Fibroblast of skin of right biceps (primary cell): ENCODE results near the gene COPS2.

Experiments used
- DNase-seq: peaks from one replicate; pipeline ENCODE4 v3.0.0-alpha.2; 2013

Gene COPS2

DNA sequence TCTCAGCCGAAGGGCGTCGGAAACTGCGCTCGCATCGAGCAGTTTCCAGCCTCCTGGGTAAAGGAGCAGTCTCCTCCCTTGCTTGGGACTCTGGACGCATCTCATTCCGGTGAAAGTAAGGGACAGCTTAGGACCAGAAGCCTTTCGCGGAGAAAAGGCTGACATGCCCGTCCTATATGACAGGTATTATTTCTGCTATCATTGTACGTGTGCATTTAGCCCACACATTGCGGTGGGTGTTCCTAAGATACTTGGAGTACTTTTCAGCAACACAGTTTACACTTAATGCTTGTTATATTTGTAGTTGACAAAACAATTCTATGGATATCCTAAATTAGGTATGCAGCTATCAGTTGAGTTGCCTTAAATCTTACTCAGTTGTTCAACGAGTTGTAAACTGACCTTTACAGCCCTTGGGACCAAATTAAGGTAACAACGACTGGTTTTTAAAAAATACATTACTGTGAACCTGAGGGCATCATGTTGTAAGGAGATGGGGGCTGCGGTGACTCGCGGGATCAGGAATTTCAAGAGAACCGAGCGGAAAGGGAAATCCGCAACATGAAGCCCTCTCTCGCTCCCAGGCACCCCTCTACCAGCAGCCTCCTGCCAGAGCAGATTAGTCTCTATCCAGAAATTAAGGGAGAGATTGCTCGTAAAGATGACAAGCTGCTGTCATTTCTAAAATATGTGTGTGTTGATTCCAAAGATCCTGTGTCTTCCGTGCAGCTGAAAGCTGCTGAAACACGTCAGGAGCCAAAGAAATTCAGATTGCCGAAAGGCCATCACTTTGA is 632 bp upstream of the COPS2 start:
- DNase-seq, result peak; percentile 38

DNA sequence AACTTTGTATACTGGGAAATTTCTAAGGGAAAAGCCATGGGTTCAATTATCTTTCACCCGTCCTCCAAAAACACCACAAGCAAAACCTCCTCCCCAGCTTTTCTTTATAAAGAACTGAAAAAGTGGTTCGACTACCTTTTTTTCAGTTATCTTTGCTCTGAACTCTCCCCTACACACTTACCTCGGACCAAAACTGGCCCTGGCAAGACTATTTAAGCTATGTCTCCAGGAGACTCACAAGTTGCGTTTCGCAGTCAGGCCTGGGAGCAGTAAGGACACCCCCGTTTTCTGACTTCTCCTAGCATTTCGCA is 645 bp downstream of the COPS2 start:
- no peak for DNase-seq

DNA sequence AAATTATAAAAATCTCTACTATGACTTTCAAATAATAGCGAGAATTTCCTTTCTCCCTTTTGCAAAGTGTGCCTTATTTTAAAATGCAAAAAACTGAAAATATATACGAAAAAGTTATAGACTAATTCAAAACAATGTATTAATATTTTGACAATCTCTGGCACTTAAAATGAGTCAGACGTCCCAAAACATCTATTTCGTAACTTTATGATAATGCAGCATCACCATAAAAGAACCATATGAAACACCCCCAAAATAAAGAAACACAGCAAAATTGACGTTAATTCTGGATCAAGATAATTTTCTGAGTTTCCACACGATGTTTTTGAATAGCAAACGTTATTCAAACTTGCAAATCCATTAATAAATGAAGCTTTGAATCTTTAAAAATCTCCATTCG is 1.0 kb downstream of the COPS2 start:
- DNase-seq, result no peak

DNA sequence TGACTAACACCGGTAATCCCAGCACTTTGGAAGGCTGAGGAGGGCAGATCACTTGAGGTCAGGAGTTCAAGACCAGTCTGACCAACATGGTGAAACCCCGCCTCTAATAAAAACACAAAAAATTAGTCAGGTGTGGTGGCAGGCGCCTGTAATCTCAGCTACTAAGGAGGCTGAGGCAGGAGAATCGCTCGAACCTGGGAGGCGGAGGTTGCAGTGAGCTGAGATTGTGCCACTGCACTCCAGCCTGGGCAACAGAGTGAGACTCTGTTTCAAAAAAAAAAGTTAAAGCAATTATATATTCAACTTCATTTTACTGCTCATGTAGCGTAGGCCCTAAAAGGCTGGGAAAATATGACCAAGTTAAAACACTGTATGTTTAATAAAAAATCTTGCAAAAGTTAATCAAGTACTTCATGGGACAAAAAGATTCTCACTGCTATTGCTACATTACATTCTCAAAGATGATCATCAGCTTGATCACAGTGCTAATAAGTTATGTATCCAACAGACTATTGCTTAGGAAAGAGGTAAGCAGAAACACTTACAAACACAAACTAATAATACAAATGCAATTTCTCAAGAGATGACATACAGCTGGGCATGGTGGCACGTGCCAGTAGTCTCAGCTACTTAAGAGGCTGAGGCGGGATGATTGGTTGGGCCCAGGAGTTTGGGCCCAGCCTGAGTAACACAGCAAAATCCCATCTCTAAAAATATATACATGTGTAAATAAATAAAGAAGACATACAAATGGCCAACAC is 2.7 kb downstream of the COPS2 start:
- no peak for DNase-seq

DNA sequence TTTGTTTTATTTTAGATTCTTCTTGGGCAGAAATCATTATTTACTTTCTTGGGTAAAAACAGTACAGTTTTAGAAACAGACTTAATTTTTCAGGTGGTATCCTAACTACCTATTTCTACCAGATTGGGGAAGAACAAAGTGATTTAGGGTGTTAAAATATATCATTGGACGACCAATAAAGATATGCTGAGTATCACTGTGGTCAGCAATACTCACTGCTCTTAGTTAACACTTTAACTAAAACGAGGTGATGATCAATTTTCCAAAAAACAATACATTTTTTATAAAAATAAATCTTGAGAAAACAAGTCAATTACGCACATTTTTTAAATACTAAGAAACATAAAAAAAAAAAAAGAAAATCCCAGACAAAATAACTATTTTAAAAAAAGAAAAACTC is 3.6 kb downstream of the COPS2 start:
- DNase-seq, result no peak

DNA sequence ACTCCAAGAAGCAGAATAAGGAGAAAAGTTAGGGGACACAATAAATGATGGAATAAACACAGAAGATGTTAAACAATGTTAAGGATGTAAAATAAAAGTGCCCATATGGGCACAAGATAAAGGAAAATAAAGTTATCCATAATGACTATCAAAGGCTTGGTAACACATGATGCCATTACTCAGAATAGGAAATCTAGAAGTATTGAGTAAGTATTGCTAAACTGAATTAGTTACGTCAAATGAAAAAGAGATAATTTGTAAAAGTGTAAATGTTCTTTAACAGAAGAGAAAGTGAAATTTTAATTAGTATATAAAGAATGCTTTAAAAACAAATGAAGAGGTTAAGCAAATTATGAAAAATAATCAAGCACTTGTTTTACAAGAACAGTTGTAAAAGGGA is 6.7 kb downstream of the COPS2 start:
- no peak for DNase-seq

DNA sequence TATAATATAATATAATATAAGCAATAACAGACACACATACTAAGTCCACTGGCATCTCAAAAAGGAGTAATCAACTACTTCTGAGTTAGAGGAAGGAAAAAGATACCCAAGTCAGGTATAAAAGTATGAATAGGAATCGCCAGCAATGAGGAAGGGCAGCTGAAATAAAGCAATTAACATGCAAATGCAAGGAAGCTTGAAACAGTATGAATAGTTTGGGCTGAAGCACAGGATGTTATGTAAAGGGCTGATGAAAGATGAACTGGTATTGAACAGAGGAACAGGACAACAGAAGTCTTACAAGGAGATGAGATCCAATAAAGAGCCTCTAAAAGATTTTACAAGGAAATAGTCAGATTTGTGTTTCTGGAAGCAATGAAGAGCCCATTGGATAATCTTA is 7.1 kb downstream of the COPS2 start:
- no peak for DNase-seq

DNA sequence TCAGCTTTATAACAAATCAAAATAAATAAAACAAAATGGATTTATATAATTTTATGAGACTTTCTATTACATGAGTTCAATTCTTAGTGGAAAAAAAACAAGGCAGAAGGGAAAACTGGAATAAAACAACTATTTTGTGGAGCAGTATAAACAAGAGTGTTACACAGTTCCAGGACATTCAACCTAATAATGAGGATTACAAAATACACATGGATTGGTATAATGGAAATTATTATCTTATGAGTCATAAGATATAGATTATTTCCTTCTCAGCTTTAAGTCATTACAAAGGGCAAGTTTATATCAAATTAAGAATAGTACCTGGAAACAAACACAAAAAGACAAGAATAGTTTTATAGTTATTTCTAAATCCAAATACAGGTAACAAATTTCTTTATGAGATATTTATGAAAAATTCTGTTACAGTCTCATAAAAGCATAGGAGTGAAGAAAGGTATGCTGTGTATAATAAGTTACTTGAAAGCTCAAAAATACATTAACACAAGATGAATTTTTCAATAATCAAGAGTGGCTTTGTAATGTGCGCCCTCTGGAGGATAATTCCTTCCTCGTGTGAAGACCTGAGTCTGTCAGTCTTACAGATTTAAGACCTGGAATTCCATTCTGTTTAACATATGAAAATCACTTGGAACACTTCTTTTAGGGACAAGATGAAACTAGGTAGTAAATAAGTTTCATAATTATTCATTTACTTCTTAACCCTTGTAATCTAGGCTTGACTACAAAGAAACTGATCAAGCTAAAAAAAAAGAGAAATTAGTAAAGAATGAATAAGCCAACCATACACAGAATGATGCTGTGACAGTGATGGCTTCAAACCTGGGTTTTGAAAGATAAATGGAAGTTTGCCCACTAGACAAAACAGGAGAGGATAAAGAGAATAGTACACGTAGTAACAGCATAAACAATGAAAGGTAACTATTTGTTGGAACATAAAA is 9.5 kb downstream of the COPS2 start:
- DNase-seq, result peak; percentile 65

DNA sequence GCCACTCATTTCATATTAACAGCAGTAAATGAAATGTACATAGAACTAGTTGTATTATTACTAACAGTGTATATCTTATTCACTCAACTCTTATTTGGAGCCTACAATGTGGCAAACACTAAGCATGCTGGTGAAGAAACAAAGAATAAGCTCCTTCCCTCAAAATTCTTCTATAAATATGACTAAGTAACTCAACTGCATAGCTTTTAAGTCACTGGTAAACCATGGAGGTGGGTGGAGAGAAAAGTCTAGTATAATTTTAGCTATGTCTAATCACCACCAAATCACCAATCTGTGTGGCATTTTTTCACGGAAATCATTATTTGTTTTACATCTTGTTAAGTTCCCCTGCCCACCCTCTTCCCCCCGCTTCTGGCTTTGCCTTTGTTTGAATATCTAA is 17.5 kb downstream of the COPS2 start:
- peak; percentile 62 for DNase-seq

DNA sequence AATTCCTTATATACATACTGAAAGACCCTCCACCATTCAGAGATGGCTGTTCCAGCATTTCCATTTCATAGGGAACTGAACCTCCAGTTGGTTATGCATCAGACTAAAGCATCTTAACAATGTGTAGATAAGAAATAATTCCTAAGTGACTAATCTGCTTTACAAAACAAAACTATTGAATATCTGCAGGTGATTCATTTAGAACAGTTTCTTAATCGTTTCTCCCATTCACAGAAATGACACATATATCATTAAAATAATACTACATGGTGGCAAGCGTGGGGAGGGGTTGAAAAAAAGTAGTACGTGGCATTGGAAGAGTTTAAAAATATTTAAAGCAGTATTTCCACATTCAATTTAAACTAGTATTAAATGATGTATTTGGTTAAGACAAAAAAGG is 19.5 kb downstream of the COPS2 start:
- peak; percentile 90 for DNase-seq

DNA sequence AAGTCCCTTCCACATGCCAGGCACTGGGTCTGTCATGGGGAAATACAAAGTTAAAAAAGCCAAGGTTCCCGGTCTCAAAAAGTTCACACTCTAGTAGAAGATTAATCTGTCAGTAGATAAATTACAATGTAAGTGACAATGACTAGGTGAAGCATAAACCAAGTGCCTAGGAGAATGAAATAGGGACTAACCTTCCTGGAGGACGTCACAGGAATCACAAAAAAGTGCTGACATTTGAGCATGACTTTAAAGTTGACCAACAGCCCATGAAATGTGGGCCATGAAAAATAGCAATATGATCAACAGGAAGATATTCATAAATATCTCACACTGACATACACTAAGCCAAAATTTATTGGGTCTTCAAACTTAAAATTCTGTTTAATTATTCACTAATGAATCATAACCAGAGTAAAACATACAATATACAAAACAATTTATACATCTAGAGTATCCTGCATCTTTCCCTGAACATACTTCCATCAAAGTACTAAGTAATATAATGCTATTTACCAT is 20.0 kb downstream of the COPS2 start:
- DNase-seq, result no peak

DNA sequence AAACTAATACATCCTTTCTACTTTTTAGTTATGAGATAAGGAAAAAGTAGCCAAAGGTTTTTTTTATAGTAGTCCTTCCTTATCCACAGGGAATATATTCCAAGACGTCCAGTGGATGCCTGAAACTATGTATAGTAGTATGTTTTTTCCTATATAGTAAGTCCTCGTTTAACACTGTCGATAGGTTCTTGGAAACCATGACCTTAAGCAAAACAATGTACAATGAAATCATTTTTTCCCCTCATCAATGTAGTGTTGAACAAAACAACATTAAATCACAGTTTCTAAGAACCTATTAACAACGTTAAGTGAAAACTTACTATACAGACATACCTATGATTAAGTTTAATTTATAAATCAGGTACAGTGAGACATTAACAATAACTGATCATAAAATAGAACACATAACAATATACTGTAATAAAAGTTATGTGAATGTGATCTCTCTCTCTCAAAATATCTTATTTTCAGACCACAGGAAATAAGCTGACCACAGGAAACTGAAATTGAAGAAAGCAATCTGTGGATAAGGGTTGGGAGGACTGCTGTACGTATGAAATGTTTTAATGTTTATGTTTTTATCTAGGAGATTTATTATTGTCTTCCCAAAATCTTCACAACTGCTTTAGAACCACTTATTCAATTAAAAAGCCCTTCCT is 20.6 kb downstream of the COPS2 start:
- DNase-seq, result peak; percentile 33

DNA sequence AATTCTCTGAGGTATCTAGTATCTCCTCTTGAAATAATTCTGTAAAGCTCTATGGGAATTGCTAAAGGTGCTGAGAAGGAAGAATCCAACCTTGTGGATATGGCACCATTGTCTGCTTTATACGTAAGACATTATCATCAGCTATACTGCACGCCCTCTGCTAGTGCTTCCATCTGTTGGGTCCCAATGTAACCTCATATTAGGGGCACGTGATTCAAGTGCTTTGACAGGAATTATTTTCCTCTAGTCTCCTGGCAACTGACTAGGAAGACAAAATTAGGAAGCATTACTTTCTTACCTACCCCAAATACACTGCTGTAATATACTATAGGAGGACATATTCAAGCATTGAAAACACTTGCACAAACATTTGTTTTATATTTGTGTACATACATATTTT is 24.0 kb downstream of the COPS2 start:
- no peak for DNase-seq

DNA sequence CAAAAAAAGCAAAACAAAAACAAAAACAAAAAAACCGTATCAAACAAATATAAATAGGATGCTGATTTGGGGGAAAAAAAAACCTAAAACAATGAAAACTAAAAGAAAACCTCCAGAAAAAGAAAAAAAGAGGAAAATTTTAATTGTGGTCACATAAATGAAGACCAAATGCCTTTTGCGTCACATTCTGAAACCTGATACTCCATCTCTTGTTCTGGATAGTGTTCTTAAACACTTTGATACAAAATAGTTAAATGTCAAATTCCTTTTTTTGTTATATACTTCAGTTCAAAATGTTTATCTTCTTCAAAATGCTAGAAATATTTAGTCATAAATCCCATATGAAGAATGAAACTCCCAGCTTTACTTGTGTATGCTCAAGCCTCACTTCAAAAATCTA is 31.0 kb downstream of the COPS2 start:
- no peak for DNase-seq

DNA sequence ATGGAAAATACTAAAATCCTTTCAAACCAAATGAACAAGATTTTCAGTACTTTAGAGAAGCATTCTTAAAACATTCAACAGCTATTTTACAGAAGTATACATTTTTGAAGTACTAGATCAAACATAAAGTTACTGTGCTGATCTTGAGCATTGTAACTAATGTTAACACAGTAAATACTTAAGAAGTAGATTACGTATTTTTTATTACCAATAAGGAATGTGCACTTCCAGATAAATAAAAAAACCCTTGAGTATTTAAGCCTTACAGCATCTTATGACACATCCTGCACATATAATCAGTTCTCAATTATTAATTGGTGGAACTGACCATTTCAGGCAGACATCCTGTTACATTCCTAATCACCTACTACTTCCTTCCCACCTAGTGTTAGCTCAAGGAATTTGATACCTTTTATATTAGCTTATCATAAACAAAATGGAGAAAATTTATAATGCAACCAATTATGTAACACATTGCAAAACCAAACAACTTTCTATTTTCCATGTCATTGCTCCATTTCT is 32.8 kb downstream of the COPS2 start:
- no peak for DNase-seq

DNA sequence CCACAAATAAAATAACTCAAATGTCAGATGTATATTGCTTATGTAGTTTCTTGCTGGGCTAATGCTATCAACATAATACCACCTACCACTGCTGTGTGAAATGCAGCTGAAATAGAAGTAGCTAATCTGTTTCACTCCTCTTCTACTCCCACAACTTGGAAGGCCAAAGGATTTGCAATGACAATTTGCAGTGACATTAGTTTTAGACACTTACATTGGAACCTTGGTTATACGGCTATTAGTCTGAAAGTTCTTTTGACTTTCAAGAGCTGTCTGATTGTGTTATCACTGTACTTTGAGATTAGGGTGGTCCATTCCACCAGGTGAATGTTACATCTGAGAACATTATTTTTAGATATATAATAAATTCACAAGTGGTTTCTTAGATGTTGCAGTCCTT is 33.5 kb downstream of the COPS2 start:
- no peak for DNase-seq

DNA sequence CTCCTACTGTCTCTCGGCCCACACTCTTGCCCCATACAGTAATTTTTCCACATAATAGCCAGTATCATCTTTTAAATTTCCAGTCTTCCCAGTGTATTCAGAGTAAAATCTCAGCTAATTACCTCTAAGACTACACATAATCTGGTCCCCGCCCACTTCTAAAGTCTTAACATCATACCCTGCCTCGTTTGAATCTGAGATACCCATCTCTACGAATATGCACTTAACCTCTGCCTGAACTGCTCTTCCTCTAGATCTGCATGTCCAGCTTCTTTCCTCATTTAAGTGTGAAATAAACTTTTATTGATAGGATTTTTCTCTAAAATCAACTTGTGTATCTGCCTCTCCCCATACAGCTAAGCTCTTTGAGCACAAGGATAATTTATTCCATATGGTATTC is 34.6 kb downstream of the COPS2 start:
- no peak for DNase-seq

DNA sequence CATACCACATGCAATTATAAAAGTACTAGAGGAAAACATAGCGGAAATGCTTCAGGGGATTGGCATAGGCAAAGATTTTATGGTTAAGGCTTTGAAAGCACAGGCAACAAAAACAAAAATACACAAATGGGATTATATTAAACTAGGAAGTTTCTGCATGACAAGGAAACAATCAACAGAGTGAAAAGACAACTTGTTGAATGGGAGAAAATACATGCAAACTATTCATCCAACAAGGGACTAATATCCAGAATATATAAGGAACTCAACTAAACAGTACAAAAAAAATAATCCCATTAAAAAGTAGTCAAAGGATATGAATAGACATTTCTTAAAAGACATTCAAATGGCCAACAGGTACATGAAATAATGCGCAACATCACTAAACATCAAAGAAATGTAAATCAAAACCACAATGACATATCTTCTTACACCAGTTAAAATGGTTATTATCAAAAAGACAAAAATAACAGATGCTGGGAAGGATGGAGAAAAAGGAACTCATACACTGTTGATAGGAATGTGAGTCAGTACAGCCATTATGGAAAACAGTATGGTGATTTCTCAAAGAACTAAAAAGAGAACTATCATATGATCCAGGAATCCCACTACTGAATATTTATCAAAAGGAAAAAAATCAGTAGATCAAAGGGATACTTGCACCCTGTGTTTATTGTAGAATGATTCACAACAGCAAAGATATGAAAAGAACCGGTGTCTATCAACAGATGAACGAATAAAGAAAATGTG is 39.1 kb downstream of the COPS2 start:
- no peak for DNase-seq

DNA sequence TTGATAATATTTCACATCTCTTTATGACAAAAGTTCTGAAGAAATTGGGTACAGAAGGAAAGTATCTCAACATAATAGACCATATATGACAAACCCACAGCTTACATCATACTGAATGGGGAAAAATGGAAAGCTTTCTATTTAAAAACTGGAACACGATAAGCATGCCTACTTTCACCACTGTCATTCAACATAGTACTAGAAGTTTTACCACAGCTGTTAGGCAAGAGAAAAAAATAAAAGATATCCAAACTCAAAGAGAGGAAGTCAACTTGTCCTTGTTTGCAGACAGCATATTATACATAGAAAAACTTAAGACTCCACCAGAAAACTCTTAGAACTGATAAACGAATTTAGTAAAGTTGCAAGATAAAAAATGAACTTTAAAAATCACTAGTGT is 40.3 kb downstream of the COPS2 start:
- DNase-seq, result no peak

DNA sequence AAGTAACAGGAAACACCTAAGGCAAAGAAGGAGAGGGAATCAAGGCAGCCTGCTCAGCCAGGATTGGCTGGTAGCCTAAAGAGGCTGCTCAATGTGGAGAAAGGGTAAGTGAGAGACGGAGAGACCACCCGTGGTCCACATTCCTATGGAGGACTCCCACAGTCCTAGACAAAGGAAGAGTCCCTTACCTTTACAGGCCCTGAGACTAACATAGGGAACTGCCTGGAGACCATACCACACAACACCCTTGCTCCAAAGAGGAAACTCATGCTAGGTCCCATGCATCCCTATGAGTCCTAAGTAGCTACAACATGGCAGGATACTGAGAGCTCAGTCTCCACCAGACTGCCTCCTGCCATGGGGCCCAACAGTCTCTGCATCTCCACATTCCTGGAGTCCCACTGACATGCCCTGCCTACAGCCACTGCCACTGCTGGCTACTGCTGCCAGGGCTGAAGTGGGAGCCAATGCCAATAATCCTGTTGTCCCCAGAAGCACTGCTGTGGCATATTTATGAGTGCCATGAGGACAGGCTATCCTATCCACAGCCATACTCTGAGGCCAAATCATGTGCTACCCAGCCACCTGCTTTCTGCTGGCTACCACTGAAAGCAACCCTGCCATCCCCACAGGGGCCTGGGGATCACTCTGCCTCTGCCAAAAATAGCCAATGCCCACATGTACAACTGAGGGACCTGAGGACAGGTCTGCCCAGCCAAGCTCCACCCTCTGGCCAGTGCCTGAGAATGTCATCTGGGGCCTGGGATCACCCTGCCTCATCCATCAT is 45.0 kb downstream of the COPS2 start:
- no peak for DNase-seq

DNA sequence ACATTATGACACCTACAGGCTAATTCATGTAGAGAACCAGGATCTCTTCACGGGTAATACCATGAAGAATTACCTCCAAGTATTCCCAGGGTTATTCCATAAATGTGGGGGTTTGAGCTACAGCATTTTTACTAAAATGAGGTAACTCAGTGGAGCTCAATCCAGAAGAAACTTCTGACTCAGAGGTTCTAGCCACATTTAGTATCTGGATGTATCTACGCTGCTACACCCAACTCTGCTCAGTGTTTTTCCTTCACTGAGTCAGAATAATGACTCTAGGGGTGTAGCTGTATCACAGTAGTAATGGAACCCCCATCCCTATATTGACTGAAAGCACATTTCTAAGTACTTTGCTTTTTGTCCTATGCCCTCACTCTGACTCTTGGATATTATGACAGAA is 52.4 kb downstream of the COPS2 start:
- peak; percentile 49 for DNase-seq
